ENCODE data around the gene ADAMTS17.

The ADAMTS17 gene

GRCh38 chr15:99978426-99978825 lies 363.3 kb downstream of the ADAMTS17 start:
- H3K4me3 ChIP-seq (ENCODE audit: low read length, poor library complexity, severe bottlenecking): no peak overlapping the region
- H3K9ac ChIP-seq (ENCODE audit: low read depth, low read length, poor library complexity, severe bottlenecking): no peak overlapping the region
- H3F3A ChIP-seq (ENCODE audit: low read depth): no peaks in the 10 kb centered on the region
- H3K4me2 ChIP-seq (ENCODE audit: low read depth, low read length, poor library complexity, severe bottlenecking): no peak overlapping the region
- no peaks in the 10 kb centered on the region for H3K36me3 ChIP-seq (ENCODE audit: insufficient read depth, low read length)
- no peaks in the 10 kb centered on the region for H3K9me2 ChIP-seq (replicated peaks; ENCODE audit: low read depth, low read length)
- no peak overlapping the region for H2AFZ ChIP-seq (ENCODE audit: low read length)
- H4K20me1 ChIP-seq (ENCODE audit: insufficient read depth, low read length, poor library complexity, severe bottlenecking): no peaks in the 10 kb centered on the region
- no peaks in the 10 kb centered on the region for H3K4me1 ChIP-seq (ENCODE audit: insufficient read depth, low read length, poor library complexity, severe bottlenecking)
- H3K27me3 ChIP-seq (ENCODE audit: insufficient read depth, low read length, poor library complexity, severe bottlenecking): no peaks in the 10 kb centered on the region
- H3K79me2 ChIP-seq (ENCODE audit: insufficient read depth, low read length): no peaks in the 10 kb centered on the region
- TF ChIP-seq EZH2phosphoT487 (IDR thresholded peaks at IDR 0.05; ENCODE audit: borderline replicate concordance) (no peak), CTCF (conservative IDR thresholded peaks at IDR 0.05; ENCODE audit: low read length) (no peak)
- H3K9me3 ChIP-seq (ENCODE audit: insufficient read depth, low read depth, low read length): no peaks in the 10 kb centered on the region

GRCh38 chr15:99977929-99978328 lies 363.8 kb downstream of the ADAMTS17 start:
- H3K27me3 ChIP-seq (ENCODE audit: insufficient read depth, low read length, poor library complexity, severe bottlenecking): no peaks in the 10 kb centered on the region
- H4K20me1 ChIP-seq (ENCODE audit: insufficient read depth, low read length, poor library complexity, severe bottlenecking): no peaks in the 10 kb centered on the region
- H3K79me2 ChIP-seq (ENCODE audit: insufficient read depth, low read length): no peaks in the 10 kb centered on the region
- H2AFZ ChIP-seq (ENCODE audit: low read length): no peak overlapping the region
- TF ChIP-seq EZH2phosphoT487 (IDR thresholded peaks at IDR 0.05; ENCODE audit: borderline replicate concordance): no peak
- TF ChIP-seq CTCF (conservative IDR thresholded peaks at IDR 0.05; ENCODE audit: low read length): no peak
- H3K4me3 ChIP-seq (ENCODE audit: low read length, poor library complexity, severe bottlenecking): no peak overlapping the region
- H3F3A ChIP-seq (ENCODE audit: low read depth): no peaks in the 10 kb centered on the region
- no peak overlapping the region for H3K9ac ChIP-seq (ENCODE audit: low read depth, low read length, poor library complexity, severe bottlenecking)
- no peaks in the 10 kb centered on the region for H3K36me3 ChIP-seq (ENCODE audit: insufficient read depth, low read length)
- no peaks in the 10 kb centered on the region for H3K9me2 ChIP-seq (replicated peaks; ENCODE audit: low read depth, low read length)
- no peaks in the 10 kb centered on the region for H3K9me3 ChIP-seq (ENCODE audit: insufficient read depth, low read depth, low read length)
- no peaks in the 10 kb centered on the region for H3K4me1 ChIP-seq (ENCODE audit: insufficient read depth, low read length, poor library complexity, severe bottlenecking)
- no peak overlapping the region for H3K4me2 ChIP-seq (ENCODE audit: low read depth, low read length, poor library complexity, severe bottlenecking)

- H3F3A ChIP-seq (ENCODE audit: low read depth): no peaks in the 10 kb centered on the region
- no peak overlapping the region for H3K9ac ChIP-seq (ENCODE audit: low read depth, low read length, poor library complexity, severe bottlenecking)
- TF ChIP-seq EZH2phosphoT487 (IDR thresholded peaks at IDR 0.05; ENCODE audit: borderline replicate concordance) (no peak), CTCF (conservative IDR thresholded peaks at IDR 0.05; ENCODE audit: low read length) (no peak)
- H3K79me2 ChIP-seq (ENCODE audit: insufficient read depth, low read length): no peaks in the 10 kb centered on the region
- no peak overlapping the region for H2AFZ ChIP-seq (ENCODE audit: low read length)
- H3K27me3 ChIP-seq (ENCODE audit: insufficient read depth, low read length, poor library complexity, severe bottlenecking): no peaks in the 10 kb centered on the region
- no peaks in the 10 kb centered on the region for H4K20me1 ChIP-seq (ENCODE audit: insufficient read depth, low read length, poor library complexity, severe bottlenecking)
- H3K9me3 ChIP-seq (ENCODE audit: insufficient read depth, low read depth, low read length): no peaks in the 10 kb centered on the region
- H3K4me1 ChIP-seq (ENCODE audit: insufficient read depth, low read length, poor library complexity, severe bottlenecking): no peaks in the 10 kb centered on the region
- H3K4me3 ChIP-seq (ENCODE audit: low read length, poor library complexity, severe bottlenecking): no peak overlapping the region
- H3K9me2 ChIP-seq (replicated peaks; ENCODE audit: low read depth, low read length): no peaks in the 10 kb centered on the region
- H3K36me3 ChIP-seq (ENCODE audit: insufficient read depth, low read length): no peaks in the 10 kb centered on the region
- no peak overlapping the region for H3K4me2 ChIP-seq (ENCODE audit: low read depth, low read length, poor library complexity, severe bottlenecking)
Measured at GRCh38 chr15:99976811-99977271, 364.9 kb downstream of the ADAMTS17 start.
